ENCODE results near the gene ASB1. TPM values are rescaled to one million over a fixed set of nuclear protein-coding genes. Genes with fewer than 3 reads are reported as not detected.

ASB1 gene
- polyA plus RNA-seq, 1 donor, result 20.8 TPM

DNA sequence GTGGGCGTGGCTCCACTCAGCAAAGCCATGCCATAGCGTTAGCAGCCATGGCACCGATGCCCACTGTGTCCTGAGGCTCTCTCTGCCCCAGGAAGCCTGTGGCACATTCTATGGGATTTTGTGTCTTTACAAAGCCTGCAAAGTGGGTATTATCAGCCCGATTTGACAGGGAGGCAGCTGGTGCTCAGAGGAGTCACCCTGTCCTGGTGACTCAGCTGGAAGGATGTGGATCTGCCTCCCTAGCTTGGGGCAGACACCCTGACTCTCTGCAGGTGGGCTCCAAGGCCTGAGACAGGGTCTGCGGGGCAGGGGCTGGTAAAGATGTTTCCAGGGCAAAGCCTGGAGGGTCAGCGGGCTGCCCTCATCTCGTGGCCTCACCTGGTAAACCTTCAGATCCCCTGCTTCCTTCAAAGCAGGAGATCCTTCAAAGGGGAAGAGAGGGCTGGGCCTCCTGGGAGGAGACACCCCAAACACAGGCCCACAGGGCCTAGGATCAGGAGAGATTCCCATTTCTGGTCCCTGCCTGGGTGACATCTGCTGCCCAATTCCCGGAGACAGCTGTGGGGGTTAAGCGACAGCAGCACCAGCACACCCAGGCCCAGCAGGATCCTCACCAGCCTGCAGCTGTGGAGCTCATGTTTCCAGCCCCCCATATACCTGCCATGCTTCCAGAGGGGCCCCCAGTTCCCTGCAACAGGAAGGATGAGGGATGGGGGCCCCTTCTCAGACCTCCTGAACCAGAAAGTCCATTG lies 3.0 kb upstream of the ASB1 start:
- H3K9me3 ChIP-seq (ENCODE audit: control insufficient read depth, low read depth, low read length), result no peaks in the 10 kb centered on the region
- no CpG with 5 or more reads among the region's 9 CpGs for WGBS (ENCODE audit: insufficient coverage, low lambda C conversion rate)

GRCh38 chr2:238424313-238424700 lies 2.4 kb upstream of the ASB1 start:
- WGBS (ENCODE audit: insufficient coverage, low lambda C conversion rate), result no CpG with 5 or more reads among the region's 3 CpGs
- Histone ChIP-seq H3K27ac (ENCODE audit: low read length) (no peak overlapping the region), H3K9me3 (ENCODE audit: control insufficient read depth, low read depth, low read length) (no peaks in the 10 kb centered on the region), H3K4me3 (ENCODE audit: low read length) (no peak overlapping the region), H3K27me3 (ENCODE audit: control insufficient read depth, insufficient read depth, low read length) (no peaks in the 10 kb centered on the region), H3K36me3 (ENCODE audit: control insufficient read depth, insufficient read depth, low read length) (no peaks in the 10 kb centered on the region), H3K4me1 (ENCODE audit: control insufficient read depth, insufficient read depth, low read length) (peaks cover 5% of the 10 kb centered on the region)
- no peak for DNase-seq

More for the DNA sequence above, 3.0 kb upstream of the ASB1 start:
- no peak for DNase-seq
- Histone ChIP-seq H3K27ac (ENCODE audit: low read length) (no peak overlapping the region), H3K27me3 (ENCODE audit: control insufficient read depth, insufficient read depth, low read length) (no peaks in the 10 kb centered on the region), H3K4me1 (ENCODE audit: control insufficient read depth, insufficient read depth, low read length) (peaks cover 5% of the 10 kb centered on the region), H3K36me3 (ENCODE audit: control insufficient read depth, insufficient read depth, low read length) (no peaks in the 10 kb centered on the region), H3K4me3 (ENCODE audit: low read length) (no peak overlapping the region)

DNA sequence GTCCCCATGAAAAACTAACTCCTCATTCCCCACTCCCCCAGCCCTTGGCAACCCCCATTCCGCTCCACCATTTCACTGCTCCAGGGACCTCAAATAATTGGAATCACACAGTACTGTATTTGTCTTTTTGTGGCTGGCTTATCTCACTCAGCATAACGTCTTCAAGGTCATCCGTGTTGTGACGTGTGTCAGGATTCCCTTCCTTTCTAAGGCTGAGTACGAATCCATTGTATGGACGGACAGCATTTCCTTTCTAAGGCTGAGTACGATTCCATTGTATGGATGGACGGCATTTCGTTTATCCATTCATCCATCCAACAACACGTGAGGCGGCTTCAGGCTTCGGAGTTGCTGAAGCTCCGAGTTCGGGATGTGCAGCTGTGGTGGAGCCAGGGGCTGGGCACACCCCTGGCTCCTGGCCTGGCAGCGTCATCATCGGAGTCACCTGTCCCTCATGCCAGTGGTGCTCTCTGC lies 1.2 kb upstream of the ASB1 start:
- Histone ChIP-seq H3K9me3 (ENCODE audit: control insufficient read depth, low read depth, low read length) (no peaks in the 10 kb centered on the region), H3K4me3 (ENCODE audit: low read length) (peak overlapping the region; percentile 88), H3K4me1 (ENCODE audit: control insufficient read depth, insufficient read depth, low read length) (peaks cover 5% of the 10 kb centered on the region), H3K36me3 (ENCODE audit: control insufficient read depth, insufficient read depth, low read length) (peaks cover 7% of the 10 kb centered on the region), H3K27me3 (ENCODE audit: control insufficient read depth, insufficient read depth, low read length) (no peaks in the 10 kb centered on the region), H3K27ac (ENCODE audit: low read length) (no peak overlapping the region)
- no CpG with 5 or more reads among the region's 16 CpGs for WGBS (ENCODE audit: insufficient coverage, low lambda C conversion rate)
- no peak for DNase-seq

DNA sequence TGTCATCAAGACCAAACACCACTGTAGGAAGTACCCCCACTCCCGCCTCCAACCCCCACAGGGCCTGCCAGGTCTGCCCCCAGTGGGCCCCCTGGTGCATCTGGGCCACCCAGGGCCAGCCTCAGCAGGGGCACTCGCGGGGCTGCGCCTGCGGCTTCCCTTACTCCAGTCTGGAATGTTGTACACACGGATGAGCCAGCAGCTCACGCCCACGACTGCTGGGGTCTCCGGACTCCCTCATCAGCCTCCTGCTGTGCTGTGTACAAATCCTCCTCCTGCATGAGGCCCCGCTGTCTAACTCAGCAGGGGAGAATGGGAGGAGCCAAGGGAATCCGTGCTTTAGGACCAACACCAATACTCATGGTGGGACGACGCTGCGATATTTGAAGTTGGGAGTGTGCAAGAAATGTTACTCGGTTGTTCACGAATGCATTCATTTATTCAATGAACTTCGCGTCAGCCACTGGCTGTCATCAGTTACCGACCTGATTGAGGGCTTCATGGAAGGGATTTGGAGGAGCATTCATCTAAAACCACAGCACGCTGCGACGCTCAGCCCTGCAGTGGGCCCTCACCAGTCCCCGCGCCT lies 654 bp upstream of the ASB1 start:
- DNase-seq, result no peak
- H3K36me3 ChIP-seq (ENCODE audit: control insufficient read depth, insufficient read depth, low read length), result peaks cover 8% of the 10 kb centered on the region

DNA sequence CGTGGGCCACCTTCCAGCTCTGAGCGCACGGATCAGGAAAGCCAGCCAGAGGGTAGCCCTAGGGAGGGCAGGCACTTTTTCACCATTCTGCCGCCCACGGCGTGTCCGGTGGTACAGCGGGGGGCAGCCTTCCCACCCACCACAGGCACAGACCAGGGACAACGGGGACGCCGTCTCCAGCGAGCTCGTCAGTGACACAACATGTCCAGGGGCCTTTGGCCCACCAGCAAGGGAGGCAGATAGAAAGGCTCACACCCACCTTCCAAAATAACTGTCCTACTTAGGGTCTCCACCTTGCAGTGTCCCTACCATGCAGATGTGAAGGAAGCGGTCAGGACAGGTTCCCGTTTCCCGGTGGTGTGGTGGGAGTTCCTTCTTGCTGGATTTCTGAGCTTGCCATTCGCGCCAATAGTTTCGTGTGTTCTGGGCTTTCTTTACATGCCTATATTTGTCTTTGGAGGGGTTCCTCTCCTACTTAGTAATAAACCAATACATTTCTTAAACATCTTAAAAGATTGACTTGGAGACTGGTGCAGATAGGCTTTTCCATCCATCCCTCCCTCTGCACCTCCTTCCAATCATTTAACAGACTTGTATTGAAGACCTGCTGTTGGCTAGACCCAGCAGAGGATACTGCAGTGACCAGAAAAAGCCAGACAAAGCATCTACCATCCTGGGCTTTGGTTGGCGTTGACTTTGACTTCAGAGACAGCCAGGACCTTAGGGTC lies 872 bp downstream of the ASB1 start:
- peaks cover 5% of the 10 kb centered on the region for H3K4me1 ChIP-seq (ENCODE audit: control insufficient read depth, insufficient read depth, low read length)
- H3K27ac ChIP-seq (ENCODE audit: low read length), result peak overlapping the region; percentile 29
- DNase-seq, result no peak
- H3K4me3 ChIP-seq (ENCODE audit: low read length), result peak overlapping the region; percentile 88
- H3K9me3 ChIP-seq (ENCODE audit: control insufficient read depth, low read depth, low read length), result no peaks in the 10 kb centered on the region
- 0% methylated on average over 1 of the region's 20 CpGs for WGBS (ENCODE audit: insufficient coverage, low lambda C conversion rate)
- peaks cover 8% of the 10 kb centered on the region for H3K36me3 ChIP-seq (ENCODE audit: control insufficient read depth, insufficient read depth, low read length)
- H3K27me3 ChIP-seq (ENCODE audit: control insufficient read depth, insufficient read depth, low read length), result no peaks in the 10 kb centered on the region

More for the DNA sequence above, 654 bp upstream of the ASB1 start:
- Histone ChIP-seq H3K27ac (ENCODE audit: low read length) (peak overlapping the region; percentile 93), H3K4me1 (ENCODE audit: control insufficient read depth, insufficient read depth, low read length) (peaks cover 5% of the 10 kb centered on the region), H3K27me3 (ENCODE audit: control insufficient read depth, insufficient read depth, low read length) (no peaks in the 10 kb centered on the region), H3K9me3 (ENCODE audit: control insufficient read depth, low read depth, low read length) (no peaks in the 10 kb centered on the region), H3K4me3 (ENCODE audit: low read length) (peak overlapping the region; percentile 88)
- WGBS (ENCODE audit: insufficient coverage, low lambda C conversion rate), result 0% methylated on average over 2 of the region's 24 CpGs

DNA sequence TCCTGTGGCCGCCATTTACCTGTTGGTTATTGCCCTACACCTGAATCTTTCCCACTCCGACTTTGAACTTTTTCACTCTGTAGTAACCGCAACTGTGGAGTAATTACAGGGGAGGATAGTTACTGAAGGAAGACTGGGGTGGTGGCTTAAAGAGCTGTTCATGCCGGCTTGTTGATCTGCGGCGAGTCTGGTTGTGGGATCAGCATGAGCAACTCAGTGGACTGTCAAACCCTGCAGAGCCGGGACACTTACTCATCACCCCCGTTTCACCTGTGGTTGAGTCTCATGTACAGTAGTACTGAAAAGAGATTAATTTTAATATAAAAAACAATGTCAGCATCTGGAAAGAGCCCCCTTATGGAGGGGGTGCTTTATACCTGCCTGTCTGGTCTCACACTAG lies 2.1 kb downstream of the ASB1 start:
- DNase-seq, result no peak
- H3K27me3 ChIP-seq (ENCODE audit: control insufficient read depth, insufficient read depth, low read length), result no peaks in the 10 kb centered on the region
- WGBS (ENCODE audit: insufficient coverage, low lambda C conversion rate), result no CpG with 5 or more reads among the region's 8 CpGs
- no peaks in the 10 kb centered on the region for H3K9me3 ChIP-seq (ENCODE audit: control insufficient read depth, low read depth, low read length)
- H3K36me3 ChIP-seq (ENCODE audit: control insufficient read depth, insufficient read depth, low read length), result peaks cover 16% of the 10 kb centered on the region
- no peak overlapping the region for H3K4me3 ChIP-seq (ENCODE audit: low read length)
- H3K4me1 ChIP-seq (ENCODE audit: control insufficient read depth, insufficient read depth, low read length), result peaks cover 5% of the 10 kb centered on the region
- no peak overlapping the region for H3K27ac ChIP-seq (ENCODE audit: low read length)

- DNase-seq, result no peak
- no CpG with 5 or more reads among the region's 6 CpGs for WGBS (ENCODE audit: insufficient coverage, low lambda C conversion rate)
- no peaks in the 10 kb centered on the region for H3K27me3 ChIP-seq (ENCODE audit: control insufficient read depth, insufficient read depth, low read length)
- no peak overlapping the region for H3K4me3 ChIP-seq (ENCODE audit: low read length)
- H3K27ac ChIP-seq (ENCODE audit: low read length), result no peak overlapping the region
- peaks cover 35% of the 10 kb centered on the region for H3K36me3 ChIP-seq (ENCODE audit: control insufficient read depth, insufficient read depth, low read length)
- H3K9me3 ChIP-seq (ENCODE audit: control insufficient read depth, low read depth, low read length), result no peaks in the 10 kb centered on the region
- peaks cover 3% of the 10 kb centered on the region for H3K4me1 ChIP-seq (ENCODE audit: control insufficient read depth, insufficient read depth, low read length)
These were observed 4.1 kb downstream of the ASB1 start for GRCh38 chr2:238430781-238431180.

- peaks cover 39% of the 10 kb centered on the region for H3K36me3 ChIP-seq (ENCODE audit: control insufficient read depth, insufficient read depth, low read length)
- no peaks in the 10 kb centered on the region for H3K4me1 ChIP-seq (ENCODE audit: control insufficient read depth, insufficient read depth, low read length)
- WGBS (ENCODE audit: insufficient coverage, low lambda C conversion rate), result no CpG with 5 or more reads among the region's 1 CpG
- DNase-seq, result no peak
- H3K27ac ChIP-seq (ENCODE audit: low read length), result no peak overlapping the region
- no peaks in the 10 kb centered on the region for H3K27me3 ChIP-seq (ENCODE audit: control insufficient read depth, insufficient read depth, low read length)
- H3K4me3 ChIP-seq (ENCODE audit: low read length), result no peak overlapping the region
- H3K9me3 ChIP-seq (ENCODE audit: control insufficient read depth, low read depth, low read length), result no peaks in the 10 kb centered on the region
These were observed 4.7 kb downstream of the ASB1 start for GRCh38 chr2:238431456-238431855.

DNA sequence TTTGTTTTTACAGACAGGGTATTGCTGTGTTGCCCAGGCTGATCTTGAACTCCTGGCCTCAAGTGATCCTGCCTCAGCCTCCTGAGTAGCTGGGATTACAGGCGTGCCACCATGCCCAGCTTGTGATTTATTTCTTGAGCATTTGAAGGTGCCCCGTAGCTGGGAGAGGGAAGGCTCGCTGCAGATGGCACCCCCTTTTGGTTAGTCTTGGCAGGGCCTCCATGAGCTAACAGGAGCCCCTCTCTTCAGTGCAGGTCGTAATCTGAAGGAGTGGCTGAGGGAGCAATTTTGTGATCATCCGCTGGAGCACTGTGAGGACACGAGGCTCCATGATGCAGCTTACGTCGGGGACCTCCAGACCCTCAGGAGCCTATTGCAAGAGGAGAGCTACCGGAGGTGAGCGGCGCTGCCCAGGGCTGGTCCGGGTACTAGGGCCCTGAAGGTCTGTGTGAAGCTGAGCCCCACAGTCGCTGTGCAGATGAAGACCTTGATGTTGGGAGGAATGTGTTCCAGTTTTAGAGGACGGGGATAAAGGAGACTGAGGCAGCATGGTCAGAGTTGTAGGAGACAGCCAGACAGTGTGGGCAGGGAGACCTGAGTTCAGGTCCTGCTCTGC lies 6.7 kb downstream of the ASB1 start:
- H3K27ac ChIP-seq (ENCODE audit: low read length), result no peak overlapping the region
- H3K4me3 ChIP-seq (ENCODE audit: low read length), result no peak overlapping the region
- H3K36me3 ChIP-seq (ENCODE audit: control insufficient read depth, insufficient read depth, low read length), result peaks cover 42% of the 10 kb centered on the region
- H3K9me3 ChIP-seq (ENCODE audit: control insufficient read depth, low read depth, low read length), result no peaks in the 10 kb centered on the region
- H3K27me3 ChIP-seq (ENCODE audit: control insufficient read depth, insufficient read depth, low read length), result no peaks in the 10 kb centered on the region
- DNase-seq, result no peak
- H3K4me1 ChIP-seq (ENCODE audit: control insufficient read depth, insufficient read depth, low read length), result no peaks in the 10 kb centered on the region
- no CpG with 5 or more reads among the region's 14 CpGs for WGBS (ENCODE audit: insufficient coverage, low lambda C conversion rate)

All from large intestine (tissue), 3 donors.